Activated T-helper 2 cell treated with anti-CD3 and anti-CD28 coated beads, Interferon-gamma antibody, Interleukin-2, Interleukin-4, amounts not matched to agents 10 μg/mL and 5 μg/mL and 100 μg/mL, durations not matched to agents 14 hours and 24 hours and 36 hours (primary cell): ENCODE measurements around the gene CYP2D6. TPM values are rescaled to one million over a fixed set of nuclear protein-coding genes. Genes with fewer than 3 reads are reported as not detected.
A peak's percentile ranks its signal among the peaks of the same experiment; 100 is the strongest.
"Not testable (repeated sequence)": the region's sequence is repeated elsewhere in the genome, so short reads cannot be mapped to it uniquely, and the experiment has no call there.

Experiments
- DNase-seq: peaks from one replicate; pipeline ENCODE4 v3.0.0; 2021; ENCODE audit warnings: low spot score
- H3K27ac Mint-ChIP-seq: one replicate; pipeline ENCODE4 v1.8.0; 2021; ENCODE audit warnings: mixed read lengths
- H3K27me3 Mint-ChIP-seq: one replicate; pipeline ENCODE4 v1.8.0; 2021; ENCODE audit warnings: low read depth, mixed read lengths
- H3K36me3 Mint-ChIP-seq: one replicate; pipeline ENCODE4 v1.8.0; 2021; ENCODE audit warnings: low read depth, mixed read lengths
- H3K4me1 Mint-ChIP-seq: one replicate; pipeline ENCODE4 v1.8.0; 2021; ENCODE audit warnings: low read depth, mixed read lengths
- H3K4me3 Mint-ChIP-seq: one replicate; pipeline ENCODE4 v1.8.0; 2021; ENCODE audit warnings: low read depth, mild to moderate bottlenecking, moderate library complexity, mixed read lengths
- H3K9me3 Mint-ChIP-seq: one replicate; pipeline ENCODE4 v1.8.0; 2021; ENCODE audit warnings: mixed read lengths
- intact Hi-C: fragments of 100-400 bp; cut with micrococcal nuclease; formaldehyde crosslinking; loops from one replicate; pipeline ENCODE4 v1.15.1; 2023
- total RNA-seq: library from RNA; stranded (reverse); gene quantifications from 2 replicates; pipeline ENCODE4 v1.2.3, GENCODE V29; 2022

Gene CYP2D6
- total RNA-seq, 1 donor from 2014 or later: 3.5 TPM

GRCh38 chr22:42152661-42153270 is 22.2 kb upstream of the CYP2D6 start:
- DNase-seq: no peak
- H3K4me1 Mint-ChIP-seq: no peaks in the 10 kb centered on the region
- no peaks in the 10 kb centered on the region for H3K27me3 Mint-ChIP-seq
- intact Hi-C loops: no loop called here
- H3K36me3 Mint-ChIP-seq: peaks cover 18% of the 10 kb centered on the region
- no peaks in the 10 kb centered on the region for H3K9me3 Mint-ChIP-seq
- H3K4me3 Mint-ChIP-seq: no peak overlapping the region
- no peak overlapping the region for H3K27ac Mint-ChIP-seq

- Mint-ChIP-seq H3K9me3 (no peaks in the 10 kb centered on the region), H3K4me1 (no peaks in the 10 kb centered on the region), H3K27me3 (no peaks in the 10 kb centered on the region), H3K27ac (no peak overlapping the region), H3K4me3 (no peak overlapping the region), H3K36me3 (peaks cover 19% of the 10 kb centered on the region)
- intact Hi-C loops: no loop called here
- no peak for DNase-seq
Measured at GRCh38 chr22:42151924-42152635, 21.5 kb upstream of the CYP2D6 start.

GRCh38 chr22:42150727-42151590 is 20.3 kb upstream of the CYP2D6 start:
- intact Hi-C loops: no loop called here
- Mint-ChIP-seq H3K9me3 (no peaks in the 10 kb centered on the region), H3K36me3 (peaks cover 20% of the 10 kb centered on the region), H3K27ac (no peak overlapping the region), H3K27me3 (no peaks in the 10 kb centered on the region), H3K4me1 (no peaks in the 10 kb centered on the region), H3K4me3 (no peak overlapping the region)
- DNase-seq: no peak

- H3K36me3 Mint-ChIP-seq: peaks cover 20% of the 10 kb centered on the region
- H3K4me3 Mint-ChIP-seq, H3K27me3 Mint-ChIP-seq, intact Hi-C loops, H3K9me3 Mint-ChIP-seq, H3K27ac Mint-ChIP-seq, H3K4me1 Mint-ChIP-seq, DNase-seq: not testable (repeated sequence)
Measured at GRCh38 chr22:42149798-42150197, 19.2 kb upstream of the CYP2D6 start.

GRCh38 chr22:42145175-42145574 is 14.6 kb upstream of the CYP2D6 start:
- no peak for DNase-seq
- Mint-ChIP-seq H3K27me3 (no peaks in the 10 kb centered on the region), H3K9me3 (no peaks in the 10 kb centered on the region), H3K27ac (peak overlapping the region; percentile 1), H3K36me3 (peaks cover 20% of the 10 kb centered on the region), H3K4me3 (no peak overlapping the region), H3K4me1 (no peaks in the 10 kb centered on the region)
- intact Hi-C loops: no loop called here

GRCh38 chr22:42143859-42144822 is 13.5 kb upstream of the CYP2D6 start:
- H3K36me3 Mint-ChIP-seq: peaks cover 28% of the 10 kb centered on the region
- H3K4me3 Mint-ChIP-seq, H3K27ac Mint-ChIP-seq, H3K4me1 Mint-ChIP-seq, intact Hi-C loops, H3K9me3 Mint-ChIP-seq, DNase-seq, H3K27me3 Mint-ChIP-seq: not testable (repeated sequence)

- no peaks in the 10 kb centered on the region for H3K27me3 Mint-ChIP-seq
- no peak overlapping the region for H3K4me3 Mint-ChIP-seq
- H3K27ac Mint-ChIP-seq: no peak overlapping the region
- peaks cover 26% of the 10 kb centered on the region for H3K36me3 Mint-ChIP-seq
- intact Hi-C loops: no loop called here
- DNase-seq: no peak
- H3K4me1 Mint-ChIP-seq: no peaks in the 10 kb centered on the region
- H3K9me3 Mint-ChIP-seq: no peaks in the 10 kb centered on the region
Measured at GRCh38 chr22:42142771-42143461, 12.3 kb upstream of the CYP2D6 start.

GRCh38 chr22:42141307-42142057 is 10.9 kb upstream of the CYP2D6 start:
- intact Hi-C loops, H3K9me3 Mint-ChIP-seq, H3K4me1 Mint-ChIP-seq, DNase-seq, H3K27me3 Mint-ChIP-seq, H3K4me3 Mint-ChIP-seq, H3K27ac Mint-ChIP-seq: not testable (repeated sequence)
- H3K36me3 Mint-ChIP-seq: peaks cover 23% of the 10 kb centered on the region

- H3K4me1 Mint-ChIP-seq, DNase-seq, intact Hi-C loops, H3K9me3 Mint-ChIP-seq, H3K27me3 Mint-ChIP-seq, H3K27ac Mint-ChIP-seq, H3K4me3 Mint-ChIP-seq: not testable (repeated sequence)
- peaks cover 19% of the 10 kb centered on the region for H3K36me3 Mint-ChIP-seq
Measured at GRCh38 chr22:42140153-42140552, 9.5 kb upstream of the CYP2D6 start.

GRCh38 chr22:42139508-42139907 is 8.9 kb upstream of the CYP2D6 start:
- H3K4me3 Mint-ChIP-seq, H3K27ac Mint-ChIP-seq, intact Hi-C loops, H3K4me1 Mint-ChIP-seq, DNase-seq, H3K27me3 Mint-ChIP-seq, H3K9me3 Mint-ChIP-seq: not testable (repeated sequence)
- H3K36me3 Mint-ChIP-seq: peaks cover 14% of the 10 kb centered on the region

- H3K27ac Mint-ChIP-seq: no peak overlapping the region
Measured at GRCh38 chr22:42138972-42139371, 8.4 kb upstream of the CYP2D6 start.

More at GRCh38 chr22:42138972-42139371, 8.4 kb upstream of the CYP2D6 start:
- H3K4me3 Mint-ChIP-seq: no peak overlapping the region
- no peak for DNase-seq
- intact Hi-C loops: no loop called here
- no peaks in the 10 kb centered on the region for H3K9me3 Mint-ChIP-seq
- no peaks in the 10 kb centered on the region for H3K4me1 Mint-ChIP-seq
- no peaks in the 10 kb centered on the region for H3K27me3 Mint-ChIP-seq
- peaks cover 14% of the 10 kb centered on the region for H3K36me3 Mint-ChIP-seq
